GM18498 (cell line): ENCODE results near the gene RSPRY1.
"Not testable (repeated sequence)": the region's sequence is repeated elsewhere in the genome, so short reads cannot be mapped to it uniquely, and the experiment has no call there.

Source experiments
- ATAC-seq: cut with Tn5 transposase; IDR thresholded peaks from one replicate; pipeline ENCODE4 v1.9.1; 2021; ENCODE audit warnings: mild to moderate bottlenecking, moderate library complexity; ENCODE audit not compliant: unreplicated experiment

RSPRY1 gene

GRCh38 chr16:57268804-57269800 lies 83.0 kb downstream of the RSPRY1 start:
- ATAC-seq, result no peak

- ATAC-seq, result no peak
Measured at GRCh38 chr16:57270221-57271062, 84.3 kb downstream of the RSPRY1 start.

GRCh38 chr16:57271063-57271345 lies 84.9 kb downstream of the RSPRY1 start:
- ATAC-seq, result no peak

- no peak for ATAC-seq
Measured at GRCh38 chr16:57271867-57272495, 85.9 kb downstream of the RSPRY1 start.

GRCh38 chr16:57273359-57273758 lies 87.2 kb downstream of the RSPRY1 start:
- ATAC-seq, result no peak

GRCh38 chr16:57273826-57274225 lies 87.7 kb downstream of the RSPRY1 start:
- no peak for ATAC-seq

GRCh38 chr16:57275946-57276345 lies 89.8 kb downstream of the RSPRY1 start:
- ATAC-seq, result not testable (repeated sequence)

- ATAC-seq, result no peak
Measured at GRCh38 chr16:57276596-57276995, 90.5 kb downstream of the RSPRY1 start.

GRCh38 chr16:57277586-57277985 lies 91.5 kb downstream of the RSPRY1 start:
- no peak for ATAC-seq

GRCh38 chr16:57278494-57278893 lies 92.4 kb downstream of the RSPRY1 start:
- ATAC-seq, result no peak

- no peak for ATAC-seq
Measured at GRCh38 chr16:57279780-57280638, 93.9 kb downstream of the RSPRY1 start.

GRCh38 chr16:57281791-57282190 lies 95.7 kb downstream of the RSPRY1 start:
- ATAC-seq, result no peak

- ATAC-seq, result no peak
Measured at GRCh38 chr16:57282510-57283213, 96.5 kb downstream of the RSPRY1 start.

GRCh38 chr16:57283214-57283958 lies 97.3 kb downstream of the RSPRY1 start:
- no peak for ATAC-seq

GRCh38 chr16:57283959-57284208 lies 97.8 kb downstream of the RSPRY1 start:
- ATAC-seq, result no peak

- peak; percentile 40 for ATAC-seq
Measured at GRCh38 chr16:57284209-57284951, 98.3 kb downstream of the RSPRY1 start, which contains the start of gene PLLP. TSS of gene PLLP (minus strand) at chr16:57284672. CDS start at chr16:57284540, 132 bp downstream.

GRCh38 chr16:57284952-57285363 lies 98.8 kb downstream of the RSPRY1 start:
- no peak for ATAC-seq

- no peak for ATAC-seq
Measured at GRCh38 chr16:57285379-57285778, 99.2 kb downstream of the RSPRY1 start.
